HG03439 (cell line): Measurements from ENCODE around the gene BEND7.
"Not testable (repeated sequence)": the region's sequence is repeated elsewhere in the genome, so short reads cannot be mapped to it uniquely, and the experiment has no call there.

Experiments
- ATAC-seq: cut with Tn5 transposase; IDR thresholded peaks from one replicate; pipeline ENCODE4 v1.9.1; 2021; ENCODE audit warnings: mild to moderate bottlenecking, moderate library complexity; ENCODE audit not compliant: unreplicated experiment

BEND7 gene

DNA sequence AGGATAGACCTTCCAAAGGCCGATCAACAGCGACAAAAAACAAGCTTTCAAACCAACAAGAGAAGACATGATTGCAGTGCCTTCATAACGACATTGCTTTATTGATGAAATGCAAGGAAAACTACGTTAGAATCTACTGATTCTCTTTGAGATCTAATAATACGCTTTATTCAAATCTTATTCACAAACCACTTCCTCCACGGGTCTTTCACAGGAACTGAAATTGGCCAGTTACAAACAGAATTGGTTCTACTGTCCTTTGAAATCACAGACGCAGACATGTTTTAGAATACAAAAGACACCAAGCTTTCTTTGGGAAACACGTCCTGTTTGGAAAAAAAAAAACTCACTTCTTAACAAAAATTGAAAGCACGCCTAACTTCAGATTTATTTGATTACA lies 106.0 kb downstream of the BEND7 start:
- no peak for ATAC-seq

DNA sequence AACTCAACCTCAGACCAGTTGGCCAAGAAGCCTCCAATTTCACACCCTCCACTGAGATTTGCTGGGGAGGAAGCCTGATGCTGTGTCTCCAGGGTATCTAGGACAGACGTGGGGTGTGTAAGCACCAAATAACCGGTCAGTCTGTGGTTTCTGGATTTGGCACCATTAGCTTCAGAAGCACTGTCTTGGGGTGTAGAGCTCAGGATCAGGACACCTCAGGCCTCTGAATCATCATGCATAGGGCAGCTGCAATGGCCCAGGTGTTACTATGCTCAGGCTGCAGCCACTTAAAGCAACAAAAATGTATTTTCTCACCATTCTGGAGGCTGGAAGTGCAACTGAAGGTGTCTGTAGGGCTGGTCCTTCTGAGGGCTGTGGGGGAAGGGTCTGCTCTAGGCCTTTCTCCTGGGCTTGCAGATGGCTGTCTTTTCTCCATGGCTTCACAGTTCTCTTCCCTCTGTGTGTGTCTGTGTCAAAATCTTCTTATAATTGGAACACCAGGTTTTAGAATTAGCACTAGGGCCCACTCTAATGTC lies 107.4 kb downstream of the BEND7 start:
- no peak for ATAC-seq

DNA sequence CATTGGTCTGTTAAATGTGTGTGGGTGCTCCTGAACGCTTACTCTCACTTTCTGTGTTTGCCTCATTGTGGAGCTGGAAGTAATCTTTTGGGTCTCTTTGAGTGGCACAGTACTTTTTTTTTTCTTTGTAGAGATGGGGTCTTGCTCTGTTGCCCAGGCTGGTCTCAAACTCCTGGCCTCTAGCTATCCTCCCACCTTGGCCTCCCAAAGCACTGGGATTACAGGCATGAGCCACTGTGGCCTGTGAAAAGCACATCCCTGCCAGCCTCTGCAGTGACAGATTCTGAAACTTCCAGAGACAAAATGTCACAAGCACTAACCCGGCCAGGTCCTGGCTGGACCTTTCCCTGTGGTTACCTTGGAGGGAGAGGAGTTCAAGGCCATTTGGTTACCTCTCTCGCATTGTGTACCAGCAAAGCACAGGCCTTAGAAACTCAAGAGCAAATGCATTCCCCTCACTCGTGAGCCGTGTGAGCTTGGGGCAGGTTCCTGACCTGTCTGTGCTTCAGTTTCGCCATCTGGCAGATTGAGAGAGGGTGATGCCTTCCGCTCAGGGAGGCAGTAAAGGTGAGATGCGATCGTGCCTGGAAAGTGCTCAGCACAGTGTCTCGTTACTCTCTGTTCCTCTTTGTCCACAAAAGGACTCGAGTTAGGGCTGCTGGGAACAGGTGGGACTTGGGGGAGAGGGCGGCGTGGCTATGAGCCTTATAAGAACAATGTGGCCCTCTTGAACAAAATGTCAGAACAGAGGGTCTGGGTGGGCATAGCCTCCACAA lies 108.1 kb downstream of the BEND7 start:
- ATAC-seq, result no peak

DNA sequence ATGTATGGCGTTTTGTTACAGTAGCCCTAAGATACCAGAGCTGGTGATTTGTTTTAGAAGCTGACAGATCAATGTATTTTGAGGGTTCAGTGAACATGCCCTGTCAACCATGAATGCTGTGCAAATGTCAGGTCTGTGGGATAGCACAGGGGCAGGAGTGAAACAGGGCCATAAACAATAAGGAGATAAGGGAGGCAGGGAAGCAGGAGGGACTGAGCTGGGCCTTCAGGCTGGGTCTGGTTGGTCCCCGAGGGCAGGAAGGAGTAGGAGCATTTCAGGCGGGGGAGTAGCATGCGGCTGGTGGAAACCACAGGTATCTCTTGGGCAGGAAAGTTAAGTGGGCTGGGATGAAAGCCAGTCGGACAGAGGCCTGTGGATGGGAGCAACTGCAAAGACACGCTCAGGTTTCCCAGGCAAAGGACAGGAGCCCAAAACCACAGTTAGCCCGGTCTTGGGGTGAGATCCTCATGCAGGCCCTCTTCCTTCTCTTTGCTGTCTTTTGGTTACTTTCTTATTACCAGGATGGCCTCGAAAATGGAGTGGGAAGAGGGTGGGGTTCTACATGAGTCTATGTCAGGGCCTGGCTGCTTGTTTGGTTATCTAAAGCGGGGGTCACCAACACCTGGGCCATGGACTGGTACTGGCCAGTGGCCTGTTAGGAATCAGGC lies 111.2 kb downstream of the BEND7 start:
- ATAC-seq, result no peak

DNA sequence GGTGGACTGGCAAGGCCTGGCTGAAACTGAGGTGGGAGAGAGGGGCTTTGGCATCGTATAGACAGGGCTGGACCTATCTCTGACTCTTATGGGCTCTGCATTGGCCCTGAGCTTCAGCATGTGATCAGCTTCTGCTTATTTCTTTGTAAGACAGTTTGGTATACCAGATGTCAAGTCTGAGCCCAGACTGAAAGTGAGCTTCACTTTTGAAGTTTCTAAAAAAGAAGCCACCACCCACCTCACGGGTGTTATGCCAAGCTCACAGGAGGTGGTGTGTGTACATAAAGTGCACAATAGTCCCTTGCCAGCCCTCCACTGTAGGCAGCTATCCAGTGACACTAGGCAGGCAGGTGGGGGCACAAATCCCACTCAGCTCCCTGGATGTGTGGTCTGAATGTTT lies 112.1 kb downstream of the BEND7 start:
- no peak for ATAC-seq

DNA sequence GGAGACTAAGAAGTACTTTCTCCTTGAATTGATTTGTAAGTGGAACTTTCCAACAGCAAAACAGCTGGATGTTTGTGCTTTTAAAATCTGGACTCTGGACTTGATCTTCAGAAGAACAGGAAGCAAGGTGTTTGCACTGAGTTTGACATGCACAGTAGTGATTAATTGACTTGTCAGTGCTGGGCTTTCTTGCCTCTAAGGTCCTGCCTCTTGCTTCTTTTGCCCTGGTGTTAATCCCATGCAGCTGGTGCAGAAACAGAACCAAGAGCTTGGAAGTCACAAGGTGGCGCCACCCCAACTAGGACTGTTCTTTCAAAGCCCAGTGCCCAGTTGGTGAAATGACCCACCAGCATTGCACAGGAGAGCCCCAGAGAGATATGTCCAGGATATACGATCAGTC lies 114.0 kb downstream of the BEND7 start:
- ATAC-seq, result no peak

DNA sequence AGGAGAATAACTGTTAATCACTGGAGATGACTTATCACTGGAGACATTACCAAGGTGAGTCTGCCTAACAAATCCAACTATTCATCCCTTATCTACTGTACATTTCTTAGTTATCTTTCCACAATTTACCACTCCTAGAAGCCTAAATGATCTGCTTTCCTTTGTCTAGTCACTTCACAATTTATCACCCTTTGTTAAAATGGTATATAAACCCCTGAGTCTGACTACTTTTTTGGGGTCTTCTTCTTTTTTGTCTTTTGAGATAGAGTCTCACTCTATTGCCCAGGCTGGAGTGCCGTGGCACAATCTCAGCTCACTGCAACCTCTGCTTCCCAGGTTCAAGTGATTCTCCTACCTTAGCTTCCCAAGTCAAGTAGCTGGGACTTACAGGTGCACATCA lies 114.7 kb downstream of the BEND7 start:
- ATAC-seq, result no peak

DNA sequence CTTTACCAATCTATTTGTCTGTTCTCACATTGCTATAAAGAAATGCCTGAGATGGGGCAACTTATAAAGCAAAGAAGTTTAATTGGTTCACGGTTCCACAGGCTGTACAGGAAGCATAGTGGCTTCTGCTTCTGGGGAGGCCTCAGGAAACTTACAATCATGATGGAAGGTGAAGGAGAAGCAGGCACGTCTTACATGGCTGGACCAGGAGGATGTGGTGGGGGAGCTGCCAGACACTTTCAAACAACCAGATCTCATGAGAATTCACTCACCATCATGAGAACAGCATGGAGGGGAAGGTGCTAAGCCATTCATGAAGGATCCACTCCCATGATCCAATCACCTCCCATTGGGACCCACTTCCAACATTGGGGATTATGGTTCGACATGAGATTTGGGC lies 115.9 kb downstream of the BEND7 start:
- ATAC-seq, result no peak

DNA sequence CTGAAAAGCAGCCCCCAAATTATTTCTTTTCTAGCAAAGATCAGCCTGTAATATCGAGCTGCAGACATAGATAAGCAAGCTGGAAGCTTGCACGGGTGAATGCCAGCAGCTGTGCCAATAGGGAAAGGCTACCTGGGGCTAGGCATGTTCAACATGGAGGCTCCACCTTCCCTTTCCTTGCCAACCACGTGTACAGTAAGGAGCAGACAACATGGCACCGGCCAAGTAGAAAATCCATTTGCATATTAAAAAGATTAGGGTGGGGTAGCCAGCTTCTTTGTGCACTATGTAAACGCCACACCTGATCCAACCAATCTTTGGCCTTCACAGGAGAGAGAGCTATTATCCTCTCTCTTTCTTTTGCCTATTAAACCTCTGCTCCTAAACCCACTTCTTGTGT lies 124.0 kb downstream of the BEND7 start:
- no peak for ATAC-seq

DNA sequence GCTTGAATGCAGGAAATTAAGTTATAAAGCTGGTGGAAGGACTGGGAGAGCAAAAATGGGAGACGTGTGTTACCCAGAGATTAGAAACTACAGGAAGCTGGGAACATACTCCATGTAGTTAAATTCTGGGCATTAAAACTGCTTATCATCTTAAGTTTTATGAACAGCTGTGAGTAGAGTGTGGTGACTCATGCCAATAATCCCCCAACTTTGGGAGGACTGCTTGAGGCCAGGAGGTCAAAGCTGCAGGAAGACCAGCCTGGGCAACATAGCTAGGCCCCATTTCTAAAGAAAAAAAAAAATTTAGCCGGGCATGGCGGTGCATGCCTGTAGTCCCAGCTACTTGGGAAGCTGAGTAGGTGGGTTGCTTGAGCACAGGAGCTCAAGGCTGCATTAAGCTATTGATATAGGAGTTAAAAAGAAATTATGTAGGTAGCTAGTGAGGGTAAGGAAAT lies 124.5 kb downstream of the BEND7 start:
- no peak for ATAC-seq

DNA sequence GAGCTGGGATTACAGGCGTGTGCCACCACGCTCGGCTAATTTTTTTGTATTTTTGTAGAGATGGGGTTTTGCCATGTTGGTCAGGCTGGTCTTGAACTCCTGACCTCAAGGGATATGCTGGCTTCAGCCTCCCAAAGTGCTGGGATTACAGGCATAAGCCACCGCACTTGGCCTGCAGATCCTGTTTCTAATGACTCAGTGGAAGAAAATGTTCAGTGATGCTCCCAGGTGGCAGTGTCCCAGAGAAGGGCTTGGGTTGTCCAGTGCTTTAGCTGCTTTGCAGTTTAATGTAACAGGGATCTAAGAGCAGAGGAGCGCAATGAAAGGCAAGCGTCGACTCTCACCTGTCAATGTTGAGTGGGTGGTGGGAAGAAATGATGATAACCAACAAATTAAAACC lies 125.4 kb downstream of the BEND7 start:
- not testable (repeated sequence) for ATAC-seq

DNA sequence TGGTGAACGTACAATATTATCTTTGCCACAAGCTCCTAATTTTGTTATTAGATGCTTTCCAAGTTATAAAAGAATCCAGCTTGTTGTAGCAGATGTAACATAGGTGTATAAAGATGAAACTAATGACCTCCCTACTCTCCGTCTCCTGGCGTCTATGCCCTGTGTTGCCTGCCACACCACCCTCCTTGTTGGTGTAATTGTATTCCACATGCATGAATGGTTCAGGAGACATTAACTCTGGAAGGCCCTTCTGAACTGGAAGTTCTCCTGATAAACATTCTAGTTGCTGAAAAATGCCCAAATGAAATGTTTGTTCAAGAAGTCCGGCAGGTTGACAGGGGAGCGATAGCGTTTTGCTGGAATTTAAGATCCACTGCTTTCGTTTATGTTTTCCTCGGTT lies 126.8 kb downstream of the BEND7 start:
- ATAC-seq, result no peak

DNA sequence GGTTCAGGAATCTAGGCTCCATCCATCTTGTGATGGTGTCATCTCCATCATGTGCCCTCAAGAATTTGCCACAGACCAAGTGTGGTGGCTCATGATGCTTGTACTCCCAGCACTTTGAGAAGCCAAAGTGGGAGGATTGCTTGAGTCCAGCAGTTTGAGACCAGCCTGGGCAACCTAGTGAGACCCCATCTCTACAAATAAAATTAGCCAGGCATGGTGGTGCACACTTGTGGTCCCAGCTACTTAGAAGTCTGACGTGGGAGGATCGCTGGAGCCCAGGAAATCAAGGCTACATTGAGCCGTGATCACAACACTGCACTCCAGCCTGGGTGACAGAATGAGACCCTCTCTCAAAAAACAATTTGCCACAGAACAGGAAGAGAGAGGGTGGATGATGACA lies 127.7 kb downstream of the BEND7 start:
- no peak for ATAC-seq

DNA sequence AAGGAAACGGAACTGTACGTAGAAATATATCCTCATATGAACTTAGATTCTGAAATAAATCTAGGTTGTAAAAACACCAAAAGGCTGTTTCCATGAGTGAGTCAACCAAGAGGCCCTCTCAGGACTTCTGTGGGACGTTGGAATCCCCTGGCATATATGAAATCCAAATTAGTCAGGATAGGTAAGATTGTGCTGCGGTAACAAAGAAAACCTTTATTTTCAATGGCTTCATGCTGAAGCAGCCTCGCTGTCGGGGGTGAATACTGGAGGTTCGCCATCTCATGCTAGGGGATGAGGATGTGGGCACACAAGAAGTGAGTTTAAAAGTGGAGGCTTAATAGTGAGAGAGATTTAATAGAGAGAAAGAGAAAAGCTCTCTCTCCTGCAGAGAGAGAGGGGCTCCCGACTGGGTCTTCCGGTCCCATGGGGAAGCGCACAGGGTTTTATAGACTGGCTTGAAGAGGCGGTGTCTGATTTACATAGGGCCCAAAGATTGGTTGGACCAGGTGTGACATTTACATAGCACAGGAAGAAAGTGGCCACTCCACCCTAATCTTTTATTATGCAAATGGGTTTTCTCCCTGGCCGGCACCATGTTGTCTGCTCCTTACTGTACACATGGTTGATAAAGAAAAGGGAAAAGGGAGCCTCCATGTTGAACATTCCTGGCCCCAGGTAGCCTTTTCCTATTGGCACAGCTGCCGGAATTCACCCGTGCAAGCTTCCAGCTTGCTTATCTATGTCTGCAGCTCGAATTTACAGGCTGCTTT lies 128.4 kb downstream of the BEND7 start:
- no peak for ATAC-seq

DNA sequence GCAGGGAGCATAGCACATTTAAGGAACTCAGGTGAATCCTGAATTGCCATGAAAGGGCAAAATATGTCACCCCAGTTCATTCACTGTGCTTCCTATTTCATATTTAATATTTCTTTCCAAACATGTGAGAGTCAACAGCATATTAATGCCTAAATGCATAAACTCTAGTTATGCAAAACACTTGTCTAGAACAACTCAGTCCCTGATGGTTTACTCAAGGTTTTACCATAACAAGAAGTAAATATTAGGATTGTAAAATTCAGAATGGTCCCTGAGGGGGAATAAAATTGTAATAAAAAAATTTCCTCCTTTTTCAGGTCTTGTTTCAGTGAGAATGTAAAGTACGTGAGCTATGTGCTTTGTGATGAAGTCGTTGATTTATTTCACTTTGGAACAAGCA lies 129.1 kb downstream of the BEND7 start:
- no peak for ATAC-seq

DNA sequence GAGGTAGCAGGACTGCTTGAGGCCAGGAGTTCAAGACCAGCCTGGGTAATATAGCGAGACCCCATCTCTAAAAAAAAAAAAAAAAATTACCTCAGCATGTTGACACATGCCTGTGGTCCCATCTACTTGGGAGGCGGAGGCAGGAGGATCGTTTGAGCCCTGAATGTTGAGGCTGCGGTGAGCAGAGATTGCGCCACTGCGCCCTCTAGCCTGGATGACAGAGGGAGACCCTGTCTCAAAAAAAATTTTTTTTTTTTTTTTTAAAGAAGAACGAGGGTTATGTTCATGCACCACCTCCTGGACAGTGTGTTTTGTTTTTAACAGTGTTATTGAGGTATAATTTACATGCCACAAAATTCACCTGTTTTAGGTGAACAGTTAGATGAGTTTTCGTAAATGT lies 129.6 kb downstream of the BEND7 start:
- ATAC-seq, result no peak

DNA sequence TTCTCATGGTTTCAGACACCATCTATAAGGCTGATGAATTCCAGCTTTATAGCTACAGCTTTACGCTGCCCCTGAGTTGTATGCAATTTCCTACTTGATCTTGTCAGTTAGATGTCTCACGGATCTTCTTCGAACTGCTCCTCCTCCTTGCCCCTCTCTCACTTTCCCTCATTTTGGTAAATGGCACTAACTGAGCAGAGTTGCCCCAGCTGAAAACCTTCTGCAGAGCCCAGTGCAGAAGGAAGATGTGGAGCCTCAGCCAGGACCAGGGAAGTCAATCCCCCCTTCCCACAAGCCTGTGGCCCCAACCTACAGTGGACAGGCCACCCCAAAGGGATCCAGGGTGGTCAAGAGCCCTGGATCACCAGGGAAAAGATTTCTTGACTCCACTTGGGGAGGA lies 131.8 kb downstream of the BEND7 start:
- ATAC-seq, result no peak

DNA sequence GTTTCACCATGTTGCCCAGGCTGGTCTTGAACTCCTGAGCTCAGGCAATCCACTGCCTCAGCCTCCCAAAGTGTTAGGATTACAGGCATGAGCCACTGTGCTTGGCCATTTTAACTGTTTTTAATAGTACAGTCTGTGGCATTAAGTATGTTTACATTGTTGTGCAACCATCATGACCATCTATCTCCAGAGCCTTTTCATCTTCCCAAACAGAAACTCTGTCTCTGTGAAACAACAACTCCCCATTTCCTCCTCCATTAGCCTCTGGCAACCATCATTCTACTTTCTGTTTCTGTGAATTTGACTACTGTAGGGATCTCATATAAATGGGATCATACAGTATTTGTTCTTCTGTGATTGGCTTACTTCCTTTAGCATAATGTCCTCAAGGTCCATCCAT lies 132.4 kb downstream of the BEND7 start:
- no peak for ATAC-seq

DNA sequence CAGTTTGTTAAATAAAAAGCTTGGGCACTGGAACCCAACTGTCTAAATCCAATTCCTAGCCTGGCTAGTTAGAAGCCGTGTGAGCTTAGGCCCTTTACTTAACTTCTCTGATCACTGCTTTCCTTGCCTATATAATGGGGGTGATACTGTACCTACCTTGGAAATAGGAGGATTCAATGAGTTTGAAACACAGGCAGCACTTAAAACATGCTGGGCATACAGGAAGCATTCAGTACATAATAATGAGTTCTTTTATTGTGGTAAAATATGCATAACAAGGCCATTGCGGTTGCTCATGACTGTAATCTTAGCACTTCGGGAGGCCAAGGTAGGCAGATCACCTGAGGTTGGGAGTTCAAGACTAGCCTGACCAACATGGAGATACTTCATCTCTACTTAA lies 133.3 kb downstream of the BEND7 start:
- ATAC-seq, result no peak

DNA sequence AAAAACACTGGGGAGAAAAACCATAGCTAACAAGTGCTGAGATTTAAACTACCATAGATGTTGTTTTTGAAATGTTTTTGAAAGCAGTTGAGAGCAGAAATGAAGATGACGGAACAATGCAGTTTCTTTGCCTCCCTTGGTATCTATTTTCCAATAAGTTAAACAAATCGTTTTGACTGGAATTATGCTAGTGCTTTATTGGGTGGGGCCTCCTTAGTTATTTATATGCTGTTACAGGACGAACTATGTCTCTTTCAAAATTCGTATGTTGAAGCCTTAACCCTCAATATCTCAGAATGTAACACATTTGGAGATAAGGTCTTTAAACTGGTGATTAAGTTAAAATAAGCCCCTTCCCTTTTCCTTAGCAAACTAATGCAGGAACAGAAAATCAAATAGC lies 135.2 kb downstream of the BEND7 start:
- ATAC-seq, result no peak

DNA sequence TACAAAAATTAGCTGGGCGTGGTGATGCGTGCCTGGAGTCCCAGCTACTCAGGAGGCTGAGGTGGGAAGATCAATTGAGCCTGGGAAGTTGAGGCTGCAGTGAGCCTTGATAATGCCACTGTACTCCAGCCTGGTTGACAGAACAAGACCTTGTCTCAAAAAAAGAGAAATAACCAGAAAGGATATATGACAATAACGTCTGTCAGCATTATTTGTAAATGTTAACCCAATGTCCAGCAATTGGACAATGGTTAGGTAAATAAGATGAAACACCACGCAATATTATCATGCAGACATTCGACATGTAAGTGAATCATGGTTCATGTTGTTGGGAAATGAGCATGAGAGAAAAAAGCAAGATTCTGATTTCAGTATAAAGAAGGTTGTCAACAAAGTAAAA lies 136.1 kb downstream of the BEND7 start:
- no peak for ATAC-seq
